DOHH2 (cell line): ENCODE measurements around the gene ACADS.
"Not testable (repeated sequence)": the region's sequence is repeated elsewhere in the genome, so short reads cannot be mapped to it uniquely, and the experiment has no call there.

Experiments
- H3F3A ChIP-seq: fragments of 200-600 bp; sonication (generic), shearing (Covaris generic); 2 replicates; pipeline ENCODE4 v1.6.0; 2016; ENCODE audit warnings: antibody characterized with exemption, mild to moderate bottlenecking; ENCODE audit not compliant: control insufficient read depth, insufficient read depth
- H3K27ac ChIP-seq: fragments of 200-600 bp; sonication (generic); 2 replicates; pipeline ENCODE4 v1.5.1; 2014; ENCODE audit warnings: low read depth, mild to moderate bottlenecking, low read length, moderate library complexity
- H3K27me3 ChIP-seq: fragments of 200-600 bp; sonication (generic); 2 replicates; pipeline ENCODE4 v1.6.1; 2014; ENCODE audit warnings: mild to moderate bottlenecking, low read length, mixed read lengths; ENCODE audit not compliant: control insufficient read depth
- H3K36me3 ChIP-seq: fragments of 200-600 bp; sonication (generic); 2 replicates; pipeline ENCODE4 v1.6.1; 2014; ENCODE audit warnings: mild to moderate bottlenecking, low read length, moderate library complexity, mixed read lengths; ENCODE audit not compliant: control insufficient read depth
- H3K4me1 ChIP-seq: fragments of 200-600 bp; sonication (generic); 2 replicates; pipeline ENCODE4 v1.6.1; 2014; ENCODE audit warnings: mild to moderate bottlenecking, low read length, mixed read lengths; ENCODE audit not compliant: control insufficient read depth
- H3K4me2 ChIP-seq: fragments of 200-600 bp; sonication (generic); 2 replicates; pipeline ENCODE4 v1.6.0; 2014; ENCODE audit warnings: mild to moderate bottlenecking, low read length, moderate library complexity
- H3K4me3 ChIP-seq: fragments of 200-600 bp; sonication (generic); 2 replicates; pipeline ENCODE4 v1.5.1; 2014; ENCODE audit warnings: mild to moderate bottlenecking, low read length, mixed read lengths
- H3K79me2 ChIP-seq: fragments of 200-600 bp; sonication (generic); 2 replicates; pipeline ENCODE4 v1.6.1; 2014; ENCODE audit warnings: mild to moderate bottlenecking, low read length, mixed read lengths; ENCODE audit not compliant: control insufficient read depth
- H3K9me2 ChIP-seq: fragments of 200-600 bp; sonication (generic); replicated peaks from 2 replicates; pipeline ENCODE4 v1.6.1; 2014; ENCODE audit warnings: mild to moderate bottlenecking, low read length, mixed read lengths; ENCODE audit not compliant: control insufficient read depth
- H3K9me3 ChIP-seq: fragments of 200-600 bp; sonication (generic); 2 replicates; pipeline ENCODE4 v1.6.1; 2014; ENCODE audit warnings: antibody characterized with exemption, low read length, mixed read lengths; ENCODE audit not compliant: control insufficient read depth, insufficient read depth
- H4K20me1 ChIP-seq: fragments of 200-600 bp; sonication (generic); 2 replicates; pipeline ENCODE4 v1.6.0; 2014; ENCODE audit warnings: low read depth, mild to moderate bottlenecking, antibody characterized with exemption, low read length, moderate library complexity; ENCODE audit not compliant: control insufficient read depth, insufficient read depth
- EZH2phosphoT487 ChIP-seq: fragments of 200-600 bp; sonication (generic); IDR thresholded peaks from 2 replicates; pipeline ENCODE4 v1.6.1; 2017; ENCODE audit warnings: borderline replicate concordance, mild to moderate bottlenecking, antibody characterized with exemption, low read length, moderate library complexity, mixed read lengths
- TF ChIP-seq, protein P1 (sequence below): fragments of 200-600 bp; sonication (generic); IDR thresholded peaks from one replicate; pipeline ENCODE4 v1.5.1; 2014; ENCODE audit warnings: antibody characterized with exemption, mild to moderate bottlenecking, low read depth, low read length; ENCODE audit not compliant: poor library complexity, severe bottlenecking

ACADS gene

GRCh38 chr12:120726961-120727360 lies 1.3 kb downstream of the ACADS start:
- no peak for TF ChIP-seq EZH2phosphoT487
- TF ChIP-seq, protein P1, sequence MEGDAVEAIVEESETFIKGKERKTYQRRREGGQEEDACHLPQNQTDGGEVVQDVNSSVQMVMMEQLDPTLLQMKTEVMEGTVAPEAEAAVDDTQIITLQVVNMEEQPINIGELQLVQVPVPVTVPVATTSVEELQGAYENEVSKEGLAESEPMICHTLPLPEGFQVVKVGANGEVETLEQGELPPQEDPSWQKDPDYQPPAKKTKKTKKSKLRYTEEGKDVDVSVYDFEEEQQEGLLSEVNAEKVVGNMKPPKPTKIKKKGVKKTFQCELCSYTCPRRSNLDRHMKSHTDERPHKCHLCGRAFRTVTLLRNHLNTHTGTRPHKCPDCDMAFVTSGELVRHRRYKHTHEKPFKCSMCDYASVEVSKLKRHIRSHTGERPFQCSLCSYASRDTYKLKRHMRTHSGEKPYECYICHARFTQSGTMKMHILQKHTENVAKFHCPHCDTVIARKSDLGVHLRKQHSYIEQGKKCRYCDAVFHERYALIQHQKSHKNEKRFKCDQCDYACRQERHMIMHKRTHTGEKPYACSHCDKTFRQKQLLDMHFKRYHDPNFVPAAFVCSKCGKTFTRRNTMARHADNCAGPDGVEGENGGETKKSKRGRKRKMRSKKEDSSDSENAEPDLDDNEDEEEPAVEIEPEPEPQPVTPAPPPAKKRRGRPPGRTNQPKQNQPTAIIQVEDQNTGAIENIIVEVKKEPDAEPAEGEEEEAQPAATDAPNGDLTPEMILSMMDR, result no peak
- H3K4me2 ChIP-seq, result no peak overlapping the region
- no peaks in the 10 kb centered on the region for H3K79me2 ChIP-seq
- H3K36me3 ChIP-seq, result peaks cover 29% of the 10 kb centered on the region
- H3F3A ChIP-seq, result no peaks in the 10 kb centered on the region
- H3K4me3 ChIP-seq, result no peak overlapping the region
- H3K27ac ChIP-seq, result no peak overlapping the region
- H3K9me3 ChIP-seq, result no peaks in the 10 kb centered on the region
- H3K27me3 ChIP-seq, result no peaks in the 10 kb centered on the region
- no peaks in the 10 kb centered on the region for H3K9me2 ChIP-seq
- peaks cover 26% of the 10 kb centered on the region for H3K4me1 ChIP-seq
- H4K20me1 ChIP-seq, result peaks cover 12% of the 10 kb centered on the region

DNA sequence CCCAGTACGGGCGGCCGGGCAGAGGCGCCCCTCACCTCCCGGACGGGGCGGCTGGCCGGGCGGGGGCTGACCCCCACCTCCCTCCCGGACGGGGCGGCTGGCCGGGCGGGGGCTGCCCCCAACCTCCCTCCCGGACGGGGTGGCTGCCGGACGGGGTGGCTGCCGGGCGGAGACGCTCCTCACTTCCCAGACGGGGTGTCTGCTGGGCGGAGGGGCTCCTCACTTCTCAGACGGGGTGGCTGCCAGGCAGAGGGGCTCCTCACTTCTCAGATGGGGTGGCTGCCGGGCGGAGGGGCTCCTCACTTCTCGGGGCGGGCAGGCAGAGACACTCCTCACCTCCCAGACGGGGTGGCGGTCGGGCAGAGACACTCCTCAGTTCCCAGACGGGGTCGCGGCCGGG lies 6.6 kb downstream of the ACADS start:
- H3K9me3 ChIP-seq, H3K79me2 ChIP-seq, H3K4me1 ChIP-seq, H3K4me2 ChIP-seq, H3F3A ChIP-seq, H3K4me3 ChIP-seq, H3K27ac ChIP-seq, H3K27me3 ChIP-seq, H4K20me1 ChIP-seq, H3K9me2 ChIP-seq, H3K36me3 ChIP-seq: not testable (repeated sequence)

- H3K27me3 ChIP-seq, result no peaks in the 10 kb centered on the region
- no peaks in the 10 kb centered on the region for H3K79me2 ChIP-seq
- no peaks in the 10 kb centered on the region for H3K4me1 ChIP-seq
- TF ChIP-seq EZH2phosphoT487, result no peak
- TF ChIP-seq, protein P1, result no peak
- H3K27ac ChIP-seq, result no peak overlapping the region
- no peaks in the 10 kb centered on the region for H4K20me1 ChIP-seq
- H3K4me2 ChIP-seq, result no peak overlapping the region
- no peaks in the 10 kb centered on the region for H3K36me3 ChIP-seq
- no peak overlapping the region for H3K4me3 ChIP-seq
- H3F3A ChIP-seq, result no peaks in the 10 kb centered on the region
- no peaks in the 10 kb centered on the region for H3K9me2 ChIP-seq
- no peaks in the 10 kb centered on the region for H3K9me3 ChIP-seq
These were observed 7.9 kb downstream of the ACADS start for GRCh38 chr12:120733574-120733973.

DNA sequence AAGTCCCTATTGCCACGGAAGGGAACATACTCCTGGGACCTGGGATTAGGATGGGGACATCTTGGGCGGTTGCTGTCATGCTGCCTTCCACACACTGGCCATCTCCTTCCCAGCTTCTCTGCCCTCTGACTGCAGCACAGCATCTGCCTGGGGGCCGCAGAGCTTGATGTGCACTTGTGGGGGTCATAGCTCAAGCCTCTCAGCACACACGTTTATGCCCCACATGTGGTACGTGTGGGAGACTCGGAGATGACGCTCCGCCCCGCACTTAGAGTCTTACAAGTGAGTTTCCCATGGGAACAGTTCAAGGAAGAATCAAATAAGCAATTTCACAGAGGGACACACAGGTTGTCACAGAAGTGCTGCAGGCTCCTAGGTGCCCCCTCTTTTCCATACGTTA lies 8.6 kb downstream of the ACADS start:
- Histone ChIP-seq H3F3A (no peaks in the 10 kb centered on the region), H3K4me2 (no peak overlapping the region), H3K27me3 (no peaks in the 10 kb centered on the region), H3K79me2 (no peaks in the 10 kb centered on the region), H3K36me3 (no peaks in the 10 kb centered on the region), H4K20me1 (no peaks in the 10 kb centered on the region), H3K9me3 (no peaks in the 10 kb centered on the region), H3K27ac (no peak overlapping the region), H3K4me1 (no peaks in the 10 kb centered on the region), H3K9me2 (no peaks in the 10 kb centered on the region), H3K4me3 (no peak overlapping the region)
- TF ChIP-seq, protein P1, result no peak
- TF ChIP-seq EZH2phosphoT487, result no peak
